ENCODE results near the gene SLC25A6. TPM values are rescaled to one million over a fixed set of nuclear protein-coding genes. Genes with fewer than 3 reads are reported as not detected.

SLC25A6 gene
- total RNA-seq, 1 experiment from 2014 or later = 553 TPM

DNA sequence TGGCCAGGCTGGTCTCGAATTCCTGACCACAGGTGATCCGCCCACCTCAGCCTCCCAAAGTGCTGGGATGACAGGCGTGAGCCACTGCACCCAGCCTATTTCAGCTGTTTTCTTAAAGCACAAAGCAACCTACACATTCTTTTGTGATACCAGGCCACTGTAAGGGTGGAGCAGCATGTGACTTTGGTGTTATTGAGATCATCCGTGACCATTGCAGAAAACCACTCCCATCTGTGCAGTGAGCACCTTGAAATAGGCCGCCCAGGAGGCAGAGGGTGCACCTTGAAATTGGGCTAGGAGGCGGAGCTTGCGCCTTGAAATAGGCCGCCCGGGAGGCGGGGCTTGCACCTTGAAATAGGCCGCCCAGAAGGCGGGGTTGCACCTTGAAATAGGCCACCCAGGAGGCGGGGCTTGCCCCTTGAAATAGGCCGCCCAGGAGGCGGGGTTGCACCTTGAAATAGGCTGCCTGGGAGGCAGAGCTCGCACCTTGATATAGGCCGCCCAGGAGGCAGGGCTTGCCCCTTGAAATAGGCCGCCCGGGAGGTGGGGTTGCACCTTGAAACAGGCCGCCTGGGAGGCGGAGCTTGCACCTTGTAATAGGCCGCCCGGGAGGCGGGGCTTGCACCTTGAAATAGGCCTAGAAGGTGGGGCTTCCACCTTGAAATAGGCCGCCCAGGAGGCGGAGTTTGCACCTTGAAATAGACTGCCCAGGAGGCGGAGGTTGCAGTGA, 9.0 kb upstream of the SLC25A6 start:
- H3K9me3 Mint-ChIP-seq = no peaks in the 10 kb centered on the region

More for the DNA sequence above, 9.0 kb upstream of the SLC25A6 start:
- Histone ChIP-seq H2AK5ac (ENCODE audit: insufficient read length, low read length) (no peak overlapping the region), H3K56ac (ENCODE audit: insufficient read length, low read depth, low read length) (no peak overlapping the region), H3K27ac (ENCODE audit: insufficient read length, low read depth, low read length) (no peak overlapping the region), H2BK12ac (ENCODE audit: insufficient read length, low read depth, low read length) (no peak overlapping the region), H3K18ac (ENCODE audit: insufficient read length, low read depth, low read length) (no peak overlapping the region), H3K4me2 (ENCODE audit: insufficient read depth, insufficient read length, low read length) (no peak overlapping the region), H2BK5ac (ENCODE audit: insufficient read length, low read length) (no peak overlapping the region), H3K23me2 (ENCODE audit: insufficient read length, low read depth, low read length, poor library complexity, severe bottlenecking) (no peaks in the 10 kb centered on the region), H3K9ac (ENCODE audit: extremely low read depth, insufficient read length, low read length) (no peak overlapping the region), H4K20me1 (ENCODE audit: control insufficient read depth, insufficient read depth, insufficient read length) (peaks cover 2% of the 10 kb centered on the region), H3K14ac (ENCODE audit: insufficient read depth, low read length) (no peak overlapping the region), H2AFZ (ENCODE audit: low read length) (no peak overlapping the region), H4K5ac (ENCODE audit: insufficient read length, low read depth, low read length) (no peak overlapping the region), H2BK15ac (ENCODE audit: low read depth, low read length) (no peak overlapping the region), H3K4ac (ENCODE audit: low read depth, low read length) (no peak overlapping the region), H3T11ph (ENCODE audit: low read length) (no peak overlapping the region), H3K9me3 (ENCODE audit: control insufficient read depth, low read depth, low read length) (no peaks in the 10 kb centered on the region), H4K8ac (replicated peaks; ENCODE audit: insufficient read length, low read depth, low read length) (no peak overlapping the region), H3K79me2 (ENCODE audit: insufficient read depth, low read length) (no peaks in the 10 kb centered on the region), H4K91ac (ENCODE audit: insufficient read length, low read depth, low read length) (no peak overlapping the region), H3K23ac (ENCODE audit: insufficient read length, low read depth, low read length) (no peak overlapping the region), H3K79me1 (ENCODE audit: insufficient read depth, low read depth, low read length, poor library complexity, severe bottlenecking) (peaks cover under 1% of the 10 kb centered on the region), H2BK120ac (ENCODE audit: low read depth, low read length, poor library complexity, severe bottlenecking) (no peak overlapping the region), H2BK20ac (ENCODE audit: low read depth, low read length, poor library complexity, severe bottlenecking) (no peak overlapping the region), H3K4me1 (ENCODE audit: insufficient read depth, low read length) (no peaks in the 10 kb centered on the region; the same call in 1 of the 2 replicates), H3K27me3 (ENCODE audit: insufficient read depth, low read length) (no peaks in the 10 kb centered on the region)
- Mint-ChIP-seq H3K4me3 (no peak overlapping the region), H3K4me1 (peaks cover 2 to 6% of the 10 kb centered on the region in 2 experiments; a peak in 2 of 4 replicates), H3K27me3 (ENCODE audit: low read depth) (no peaks in the 10 kb centered on the region), H3K36me3 (ENCODE audit: insufficient read depth in 1 of 3, low read depth in 3 of 3) (peaks cover 12 to 49% (median 17%) of the 10 kb centered on the region in 3 experiments), H3K27ac (no peak overlapping the region; a peak in 2 of 7 replicates)
- peak; percentile 97 for DNase-seq
- no CpG with 5 or more reads among the region's 27 CpGs for WGBS (ENCODE audit: extremely low coverage, insufficient read length, low lambda C conversion rate)
- TF ChIP-seq, protein P1, sequence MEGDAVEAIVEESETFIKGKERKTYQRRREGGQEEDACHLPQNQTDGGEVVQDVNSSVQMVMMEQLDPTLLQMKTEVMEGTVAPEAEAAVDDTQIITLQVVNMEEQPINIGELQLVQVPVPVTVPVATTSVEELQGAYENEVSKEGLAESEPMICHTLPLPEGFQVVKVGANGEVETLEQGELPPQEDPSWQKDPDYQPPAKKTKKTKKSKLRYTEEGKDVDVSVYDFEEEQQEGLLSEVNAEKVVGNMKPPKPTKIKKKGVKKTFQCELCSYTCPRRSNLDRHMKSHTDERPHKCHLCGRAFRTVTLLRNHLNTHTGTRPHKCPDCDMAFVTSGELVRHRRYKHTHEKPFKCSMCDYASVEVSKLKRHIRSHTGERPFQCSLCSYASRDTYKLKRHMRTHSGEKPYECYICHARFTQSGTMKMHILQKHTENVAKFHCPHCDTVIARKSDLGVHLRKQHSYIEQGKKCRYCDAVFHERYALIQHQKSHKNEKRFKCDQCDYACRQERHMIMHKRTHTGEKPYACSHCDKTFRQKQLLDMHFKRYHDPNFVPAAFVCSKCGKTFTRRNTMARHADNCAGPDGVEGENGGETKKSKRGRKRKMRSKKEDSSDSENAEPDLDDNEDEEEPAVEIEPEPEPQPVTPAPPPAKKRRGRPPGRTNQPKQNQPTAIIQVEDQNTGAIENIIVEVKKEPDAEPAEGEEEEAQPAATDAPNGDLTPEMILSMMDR (conservative IDR thresholded peaks at IDR 0.05) = no peak

Data from H9 (cell line).